NB4 (cell line): ENCODE measurements around the gene TNIP2.

Source experiments
- CTCF ChIP-seq: IDR thresholded peaks from one replicate; pipeline ENCODE4 v1.5.1; 2012; ENCODE audit warnings: low read depth, low read length
- MAX ChIP-seq: IDR thresholded peaks from 2 replicates; pipeline ENCODE4 v1.6.1; 2011; ENCODE audit warnings: low read depth, low read length
- POLR2A ChIP-seq: IDR thresholded peaks from 2 replicates; pipeline ENCODE4 v1.6.1; 2011; ENCODE audit warnings: mild to moderate bottlenecking; ENCODE audit not compliant: insufficient read length; ENCODE audit errors: extremely low read depth

GRCh38 chr4:2794486-2795299 is 38.6 kb upstream of the TNIP2 start:
- TF ChIP-seq CTCF (no peak), POLR2A (no peak), MAX (no peak)
